Raji (cell line): ENCODE data around the gene PTPRF.

Source experiments
- POLR2A ChIP-seq: IDR thresholded peaks from 2 replicates; pipeline ENCODE4 v1.6.1; 2011; ENCODE audit warnings: low read depth, low read length, control low read depth; ENCODE audit not compliant: insufficient read depth

PTPRF gene

GRCh38 chr1:43530483-43531106 is at the start of gene PTPRF:
TSS of gene PTPRF (plus strand) at chr1:43530883. CDS start at chr1:43545076, 14,193 bp downstream.
- no peak for TF ChIP-seq POLR2A

GRCh38 chr1:43481491-43481890 is 49.2 kb upstream of the PTPRF start:
- TF ChIP-seq POLR2A = no peak

GRCh38 chr1:43482215-43482614 is 48.5 kb upstream of the PTPRF start:
- no peak for TF ChIP-seq POLR2A

DNA sequence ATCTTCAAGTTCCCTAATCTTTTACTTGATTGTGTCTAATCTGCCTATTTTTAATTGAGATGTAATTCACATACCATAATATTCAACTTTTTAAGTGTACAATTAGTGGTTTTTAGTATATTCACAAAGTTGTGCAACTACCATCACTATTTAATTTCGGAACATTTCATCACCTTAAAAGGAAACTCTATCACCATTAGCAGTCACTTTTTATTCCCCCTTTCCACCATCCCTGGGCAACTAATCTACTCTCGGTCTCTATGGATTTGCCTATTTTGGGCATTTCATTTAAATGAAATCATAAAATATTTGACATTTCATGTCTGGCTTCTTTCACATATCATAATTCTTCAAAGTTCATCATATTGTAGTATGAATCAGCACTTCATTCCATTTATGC is 46.3 kb upstream of the PTPRF start:
- TF ChIP-seq POLR2A = no peak

- TF ChIP-seq POLR2A = no peak
Observed at GRCh38 chr1:43488165-43488564, 42.5 kb upstream of the PTPRF start.

DNA sequence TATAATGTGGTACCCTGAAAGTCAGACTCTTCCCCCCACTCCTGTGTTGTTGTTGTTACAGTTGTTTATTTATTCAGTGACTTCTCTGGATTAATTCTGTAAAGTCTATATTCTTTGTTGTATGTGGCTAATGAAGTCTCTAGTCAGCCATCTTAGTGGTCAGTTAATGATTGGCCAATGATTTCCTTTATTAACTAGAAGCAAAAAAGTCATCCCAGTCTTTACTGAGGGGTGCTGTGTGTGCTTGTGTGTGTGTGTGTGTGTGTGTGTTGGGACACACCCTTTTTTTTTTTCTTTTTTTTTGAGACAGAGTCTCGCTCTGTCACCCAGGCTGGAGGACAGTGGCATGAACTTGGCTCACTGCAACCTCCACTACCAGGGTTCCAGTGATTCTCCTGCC is 39.6 kb upstream of the PTPRF start:
- TF ChIP-seq POLR2A = no peak

GRCh38 chr1:43492826-43493225 is 37.9 kb upstream of the PTPRF start:
- TF ChIP-seq POLR2A = no peak

DNA sequence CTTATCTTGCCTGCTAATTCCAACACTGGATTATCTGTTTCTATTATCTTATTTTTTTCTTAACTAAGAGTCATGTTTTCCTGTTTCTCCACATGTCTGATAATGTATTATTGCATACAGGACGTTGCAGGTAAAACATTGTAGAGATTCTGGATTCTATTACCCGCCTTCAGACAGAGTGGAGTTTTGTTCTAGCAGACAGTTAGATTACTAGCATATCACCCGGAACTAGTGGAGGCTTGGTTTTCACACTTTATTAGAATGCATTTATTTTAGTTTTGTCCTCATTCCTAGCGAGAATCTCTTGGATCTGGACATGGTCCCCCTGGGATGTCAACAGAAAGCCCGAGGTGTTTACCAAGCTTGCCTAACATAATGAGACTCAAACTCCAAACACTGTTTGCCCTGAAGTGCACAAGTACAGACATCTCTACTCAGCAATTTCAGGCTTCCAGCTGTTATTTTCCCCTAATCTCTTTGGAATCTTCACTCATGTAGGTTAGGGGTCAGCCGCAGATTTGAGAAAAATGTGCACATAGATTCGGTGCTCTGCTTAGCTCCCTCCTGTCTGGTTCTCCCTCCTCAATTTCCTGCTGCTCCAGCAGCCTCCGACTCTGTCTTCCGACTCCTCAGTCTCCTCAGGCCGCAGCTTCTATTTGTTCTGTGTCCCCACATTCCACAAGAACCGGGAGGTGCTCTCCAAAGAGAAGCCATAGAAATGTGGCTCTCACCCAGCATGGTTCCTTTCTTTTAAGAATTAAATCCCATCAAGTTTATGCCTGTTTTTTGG is 36.8 kb upstream of the PTPRF start:
- TF ChIP-seq POLR2A = no peak

- TF ChIP-seq POLR2A = no peak
Observed at GRCh38 chr1:43495204-43495603, 35.5 kb upstream of the PTPRF start.

- no peak for TF ChIP-seq POLR2A
Observed at GRCh38 chr1:43499898-43500297, 30.8 kb upstream of the PTPRF start.

DNA sequence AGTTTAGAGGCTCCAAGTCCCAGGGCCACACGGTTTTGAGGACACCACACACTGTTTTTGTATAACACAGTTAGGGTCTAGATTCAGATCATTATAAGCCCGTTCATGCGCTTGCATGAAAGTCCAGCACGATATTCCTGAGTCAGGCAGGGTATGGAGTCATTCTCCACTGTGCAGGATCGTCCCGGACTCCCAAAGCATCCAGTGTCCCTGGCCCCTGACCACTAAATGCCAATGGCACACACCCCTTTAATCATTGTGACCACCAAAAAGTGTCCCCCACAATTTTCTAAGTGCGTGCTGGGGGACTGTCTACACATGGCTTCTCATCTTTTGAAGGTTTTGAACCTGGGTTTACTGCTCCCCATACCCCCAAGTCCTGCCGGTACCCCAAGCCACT is 27.1 kb upstream of the PTPRF start:
- TF ChIP-seq POLR2A = no peak

- no peak for TF ChIP-seq POLR2A
Observed at GRCh38 chr1:43505077-43505780, 25.5 kb upstream of the PTPRF start.

DNA sequence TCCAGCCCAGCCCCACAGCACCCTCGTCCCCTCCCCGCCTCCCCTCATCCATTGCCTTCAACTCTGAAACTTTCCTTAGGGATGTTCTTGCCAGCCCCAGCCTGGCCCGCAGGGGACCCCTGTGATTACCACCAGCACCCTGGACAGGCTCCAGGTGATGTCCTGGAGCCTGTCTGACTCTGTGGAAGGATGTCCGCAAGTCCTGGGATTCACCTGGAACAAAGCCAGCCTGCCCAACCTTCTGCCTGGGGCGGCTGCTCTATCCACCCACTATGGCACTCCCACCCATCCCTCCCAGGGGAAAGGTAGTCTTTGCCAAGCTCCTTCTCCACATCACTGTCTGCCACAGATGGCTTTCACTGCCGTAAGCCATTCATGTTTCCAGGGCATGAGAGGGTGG is 24.4 kb upstream of the PTPRF start:
- no peak for TF ChIP-seq POLR2A

DNA sequence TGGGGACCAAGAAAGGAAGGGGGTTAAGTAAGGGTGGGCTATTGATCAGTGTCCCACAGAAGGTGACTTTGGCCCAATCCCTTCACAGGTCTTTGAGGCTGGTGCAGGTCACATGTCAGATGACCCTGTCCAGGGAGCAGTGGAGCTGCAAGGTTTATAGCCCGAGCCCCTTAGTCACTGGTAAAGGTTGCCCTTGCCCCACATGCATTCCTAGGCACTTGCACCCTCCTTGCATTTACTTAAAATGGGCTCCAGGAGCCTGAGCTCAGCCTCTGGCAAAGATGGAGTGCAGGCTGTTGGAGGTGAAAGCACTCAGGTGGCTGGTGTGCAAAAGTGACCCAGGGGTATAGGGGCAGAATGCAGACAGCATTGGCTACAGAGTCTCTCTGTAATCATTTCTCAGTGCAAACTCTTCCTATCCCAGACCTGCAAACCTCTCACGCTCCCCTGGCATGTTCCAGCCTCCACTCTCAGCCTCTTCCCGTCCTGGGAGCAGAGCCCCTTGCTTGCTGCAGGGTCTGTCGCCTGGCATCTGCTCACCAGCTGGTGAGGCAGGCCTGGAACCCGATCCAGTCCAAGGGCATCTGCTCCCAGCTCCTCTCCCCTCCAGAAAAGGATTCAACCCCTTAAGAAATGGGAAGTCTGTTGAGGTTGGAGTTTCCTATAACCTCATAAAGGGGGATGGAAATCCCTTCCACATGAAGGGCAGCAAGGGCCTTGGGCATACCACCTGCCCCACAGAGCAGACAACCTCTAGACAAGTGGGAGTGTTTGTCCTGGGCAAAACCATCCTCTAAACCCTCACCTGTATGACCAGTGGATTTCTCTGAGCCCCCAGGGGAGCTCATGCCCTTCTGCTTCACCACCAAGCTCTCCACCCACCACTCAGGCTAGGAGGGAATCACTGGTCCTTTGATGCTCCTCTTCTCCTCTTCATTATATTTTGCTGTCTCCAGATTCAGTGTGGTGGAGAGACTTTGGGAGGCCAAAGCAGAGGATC is 23.1 kb upstream of the PTPRF start:
- no peak for TF ChIP-seq POLR2A

DNA sequence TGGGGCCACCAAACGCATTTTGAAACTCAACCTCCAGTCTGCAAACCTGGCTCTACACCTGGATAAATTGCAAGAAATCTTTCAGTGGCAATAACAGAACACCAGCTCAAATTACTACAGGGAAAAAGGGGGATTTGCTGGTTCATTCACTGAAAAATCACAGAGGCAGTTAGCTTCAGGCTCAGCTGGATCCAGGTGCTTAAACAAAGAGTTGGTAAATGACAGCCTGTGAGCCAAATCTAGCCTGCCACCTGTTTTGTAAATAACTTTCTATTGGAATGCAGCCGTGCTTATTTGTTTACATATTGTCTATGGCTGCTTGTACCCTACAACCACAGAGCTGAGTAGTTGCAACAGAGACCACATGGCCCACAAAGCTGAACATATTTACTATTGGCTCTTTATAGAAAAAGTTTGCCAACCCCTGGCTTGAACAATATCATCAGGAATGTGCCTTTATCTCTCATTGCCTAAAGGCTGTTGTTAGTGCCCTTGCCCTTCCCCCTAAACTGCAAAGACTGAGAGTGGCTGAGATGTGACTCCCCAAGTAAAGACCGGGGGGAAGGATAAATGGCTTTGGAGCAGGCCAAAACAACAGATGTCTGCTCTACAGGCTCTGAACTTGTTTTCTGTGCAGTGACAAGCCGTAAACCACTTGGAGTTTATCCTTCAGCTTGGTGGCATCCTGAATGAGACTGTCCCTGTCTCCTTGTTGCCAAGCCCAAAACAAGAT is 21.5 kb upstream of the PTPRF start:
- TF ChIP-seq POLR2A = no peak
